Upper lobe of left lung (tissue), 6 donors: ENCODE data around the gene PTDSS2. TPM values are rescaled to one million over a fixed set of nuclear protein-coding genes. Genes with fewer than 3 reads are reported as not detected.

ENCODE experiments used
- ATAC-seq, 2 donors: fragments of 200-7000 bp; cut with Tn5 transposase; one replicate each; pipeline ENCODE4 v1.9.1; 2022; ENCODE audit warnings: mild to moderate bottlenecking in 2 of 2, moderate library complexity in 2 of 2; ENCODE audit not compliant: low FRiP score in 2 of 2
- DNase-seq, 2 donors: peaks; one replicate each; pipeline ENCODE4 v3.0.0-alpha.2; 2019 to 2020
- H3K27ac ChIP-seq, 4 donors: fragments of 200-600 bp; sonication (generic); one replicate each; pipeline ENCODE4 v1.5.1; 2016 to 2019
- H3K27me3 ChIP-seq, 4 donors: fragments of 200-600 bp; sonication (generic); one replicate each; pipeline ENCODE4 v1.5.1; 2017 to 2019
- H3K36me3 ChIP-seq, 4 donors: fragments of 200-600 bp; sonication (generic); one replicate each; pipeline ENCODE4 v1.5.1; 2016 to 2019
- H3K4me1 ChIP-seq, 4 donors: fragments of 200-600 bp; sonication (generic); one replicate each; pipeline ENCODE4 v1.5.1; 2018 to 2019
- H3K4me3 ChIP-seq, 4 donors: fragments of 200-600 bp; sonication (generic); one replicate each; pipeline ENCODE4 v1.5.1; 2017 to 2019; ENCODE audit warnings: mild to moderate bottlenecking in 2 of 4, moderate library complexity in 1 of 4
- H3K9me3 ChIP-seq, 4 donors: fragments of 200-600 bp; sonication (generic); one replicate each; pipeline ENCODE4 v1.5.1; 2018 to 2019
- CTCF ChIP-seq, 6 experiments: fragments of 450-650 bp in 4 of 6; fragments of 200-600 bp in 2 of 6; sonication (generic) in 2 of 6; IDR thresholded peaks; one replicate each; pipeline ENCODE4 v1.5.1; 2016 to 2019; ENCODE audit warnings: antibody characterized with exemption in 6 of 6
- EP300 ChIP-seq, 4 donors: sonication (generic); formaldehyde crosslinking; IDR thresholded peaks; one replicate each; pipeline ENCODE4 v1.5.1; 2017; ENCODE audit warnings: antibody characterized with exemption in 4 of 4, control low read depth in 2 of 4
- POLR2A ChIP-seq, 4 donors: fragments of 450-650 bp; IDR thresholded peaks; one replicate each; pipeline ENCODE4 v1.5.1; 2016 to 2017; ENCODE audit warnings: antibody characterized with exemption in 4 of 4, mild to moderate bottlenecking in 2 of 4
- POLR2AphosphoS5 ChIP-seq, 2 donors: sonication (generic); formaldehyde crosslinking; IDR thresholded peaks; one replicate each; pipeline ENCODE4 v1.5.1; 2017; ENCODE audit warnings: antibody characterized with exemption in 2 of 2
- WGBS, 2 donors: methylation state at CpG; one replicate each; pipeline ENCODE4 v1.1.5; 2017 to 2018; 5-methylcytosine and 5-hydroxymethylcytosine counted together
- total RNA-seq, 6 donors: library from RNA; depleted of rRNA in 4 of 6; stranded (reverse); fragments of >200 nt in 4 of 6; gene quantifications; one replicate each; pipeline versions ENCODE4 v1.1.0 to v1.2.1, GENCODE V29; 2016 to 2021
- donor health status: DM: no; HTN: no; CAD: no; lungs with moderate emphysema.
- donor health status: DM: no; HTN: yes; CAD: no; lungs with severe emphysema.

PTDSS2 gene
- total RNA-seq, 6 donors from 2014 or later, result 29.6 to 188 (median 45.1) TPM

GRCh38 chr11:437228-437870 lies 12.7 kb upstream of the PTDSS2 start:
- Histone ChIP-seq H3K4me3 (no peak overlapping the region), H3K36me3 (no peaks in the 10 kb centered on the region), H3K27me3 (peaks cover 0 to 2% (median 0%) of the 10 kb centered on the region in 4 donors), H3K27ac (no peak overlapping the region), H3K9me3 (no peaks in the 10 kb centered on the region), H3K4me1 (peaks cover 7 to 17% (median 12%) of the 10 kb centered on the region in 4 donors)
- ATAC-seq (no peak), DNase-seq (no peak)
- no peak for TF ChIP-seq CTCF (IDR thresholded peaks at IDR 0.05)
- TF ChIP-seq POLR2AphosphoS5 (IDR thresholded peaks at IDR 0.05), result no peak
- no peak for TF ChIP-seq POLR2A (IDR thresholded peaks at IDR 0.05)
- WGBS, 2 donors, result 78 to 81% methylated on average over 14 to 17 of the region's 17 CpGs

GRCh38 chr11:438101-438844 lies 11.8 kb upstream of the PTDSS2 start:
- Histone ChIP-seq H3K27me3 (peaks cover 0 to 2% (median 0%) of the 10 kb centered on the region in 4 donors), H3K9me3 (no peaks in the 10 kb centered on the region), H3K36me3 (no peaks in the 10 kb centered on the region), H3K4me1 (peaks cover 7 to 17% (median 12%) of the 10 kb centered on the region in 4 donors), H3K27ac (no peak overlapping the region), H3K4me3 (no peak overlapping the region)
- TF ChIP-seq POLR2AphosphoS5 (IDR thresholded peaks at IDR 0.05) (no peak), POLR2A (IDR thresholded peaks at IDR 0.05) (no peak), CTCF (IDR thresholded peaks at IDR 0.05) (no peak), EP300 (IDR thresholded peaks at IDR 0.05) (no peak)
- DNase-seq (no peak), ATAC-seq (no peak)
- 83 to 93% methylated on average over 3 to 16 of the region's 21 CpGs for WGBS, 2 donors

- Histone ChIP-seq H3K4me1 (peaks cover 11 to 26% (median 16%) of the 10 kb centered on the region in 4 donors), H3K27ac (no peak overlapping the region), H3K36me3 (no peaks in the 10 kb centered on the region), H3K27me3 (peaks cover 0 to 2% (median 0%) of the 10 kb centered on the region in 4 donors), H3K9me3 (no peaks in the 10 kb centered on the region), H3K4me3 (no peak overlapping the region)
- TF ChIP-seq CTCF (IDR thresholded peaks at IDR 0.05) (no peak), POLR2A (IDR thresholded peaks at IDR 0.05) (no peak)
- DNase-seq (no peak), ATAC-seq (no peak)
- WGBS, 2 donors, result 88 to 91% methylated on average over 21 to 22 of the region's 23 CpGs
Observed at GRCh38 chr11:439315-440064, 10.6 kb upstream of the PTDSS2 start.

- 85 to 97% methylated on average over 14 to 26 of the region's 27 CpGs for WGBS, 2 donors
- no peak overlapping the region for H3K27ac ChIP-seq
- peaks cover 0 to 2% (median 0%) of the 10 kb centered on the region in 4 donors for H3K27me3 ChIP-seq
- no peak for ATAC-seq
- TF ChIP-seq POLR2A (IDR thresholded peaks at IDR 0.05) (no peak), CTCF (IDR thresholded peaks at IDR 0.05) (peak in 2 of 6 experiments; percentile 23 to 26)
- no peaks in the 10 kb centered on the region for H3K9me3 ChIP-seq
- H3K4me1 ChIP-seq, result peaks cover 11 to 30% (median 22%) of the 10 kb centered on the region in 4 donors
- no peaks in the 10 kb centered on the region for H3K36me3 ChIP-seq
- H3K4me3 ChIP-seq, result peak overlapping the region in 1 of 4 donors; percentile 51
- no peak for DNase-seq
Observed at GRCh38 chr11:440065-441042, 9.7 kb upstream of the PTDSS2 start.
